GM10266 (cell line): ENCODE results near the gene MTERF2.
"Not testable (repeated sequence)": the region's sequence is repeated elsewhere in the genome, so short reads cannot be mapped to it uniquely, and the experiment has no call there.

ENCODE experiments used
- DNase-seq: peaks from one replicate; pipeline ENCODE4 v3.0.0; 2012; ENCODE audit errors: extremely low spot score
- TF ChIP-seq, protein P1 (sequence below): IDR thresholded peaks from 2 replicates; pipeline ENCODE4 v1.5.1; 2012; ENCODE audit warnings: mild to moderate bottlenecking, low read depth; ENCODE audit not compliant: control insufficient read depth, insufficient read depth; ENCODE audit errors: missing control alignments

The MTERF2 gene

GRCh38 chr12:107027636-107028053, 40.7 kb upstream of the MTERF2 start:
- no peak for DNase-seq
- TF ChIP-seq, protein P1, sequence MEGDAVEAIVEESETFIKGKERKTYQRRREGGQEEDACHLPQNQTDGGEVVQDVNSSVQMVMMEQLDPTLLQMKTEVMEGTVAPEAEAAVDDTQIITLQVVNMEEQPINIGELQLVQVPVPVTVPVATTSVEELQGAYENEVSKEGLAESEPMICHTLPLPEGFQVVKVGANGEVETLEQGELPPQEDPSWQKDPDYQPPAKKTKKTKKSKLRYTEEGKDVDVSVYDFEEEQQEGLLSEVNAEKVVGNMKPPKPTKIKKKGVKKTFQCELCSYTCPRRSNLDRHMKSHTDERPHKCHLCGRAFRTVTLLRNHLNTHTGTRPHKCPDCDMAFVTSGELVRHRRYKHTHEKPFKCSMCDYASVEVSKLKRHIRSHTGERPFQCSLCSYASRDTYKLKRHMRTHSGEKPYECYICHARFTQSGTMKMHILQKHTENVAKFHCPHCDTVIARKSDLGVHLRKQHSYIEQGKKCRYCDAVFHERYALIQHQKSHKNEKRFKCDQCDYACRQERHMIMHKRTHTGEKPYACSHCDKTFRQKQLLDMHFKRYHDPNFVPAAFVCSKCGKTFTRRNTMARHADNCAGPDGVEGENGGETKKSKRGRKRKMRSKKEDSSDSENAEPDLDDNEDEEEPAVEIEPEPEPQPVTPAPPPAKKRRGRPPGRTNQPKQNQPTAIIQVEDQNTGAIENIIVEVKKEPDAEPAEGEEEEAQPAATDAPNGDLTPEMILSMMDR, result no peak

GRCh38 chr12:107026806-107027635, 40.1 kb upstream of the MTERF2 start:
- TF ChIP-seq, protein P1, result no peak
- no peak for DNase-seq

- DNase-seq, result not testable (repeated sequence)
These were observed 39.4 kb upstream of the MTERF2 start for GRCh38 chr12:107026356-107026755.

GRCh38 chr12:107025671-107026070, 38.7 kb upstream of the MTERF2 start:
- DNase-seq, result no peak
- TF ChIP-seq, protein P1, result no peak

GRCh38 chr12:107019546-107019945, 32.6 kb upstream of the MTERF2 start:
- DNase-seq, result no peak
- TF ChIP-seq, protein P1, result no peak

- DNase-seq, result no peak
- TF ChIP-seq, protein P1, result no peak
These were observed 30.1 kb upstream of the MTERF2 start for GRCh38 chr12:107017042-107017441.

GRCh38 chr12:107014055-107014454, 27.1 kb upstream of the MTERF2 start:
- TF ChIP-seq, protein P1, result no peak
- no peak for DNase-seq

GRCh38 chr12:107012736-107013425, 25.9 kb upstream of the MTERF2 start:
- TF ChIP-seq, protein P1, result no peak
- DNase-seq, result no peak
